Measurements from ENCODE around the gene KLRB1.
"Not testable (repeated sequence)": the region's sequence is repeated elsewhere in the genome, so short reads cannot be mapped to it uniquely, and the experiment has no call there.

- not testable (repeated sequence) for TF ChIP-seq CTCF (IDR thresholded peaks at IDR 0.05; ENCODE audit: low read depth, low read length, missing input control); YY1 (IDR thresholded peaks at IDR 0.05); SP1 (IDR thresholded peaks at IDR 0.05); GABPA (IDR thresholded peaks at IDR 0.05 in 1 of 2, conservative IDR thresholded peaks at IDR 0.05 in 1 of 2); RXRA (IDR thresholded peaks at IDR 0.05); TAF1 (conservative IDR thresholded peaks at IDR 0.05); ATF3 (IDR thresholded peaks at IDR 0.05); FOXA2 (IDR thresholded peaks at IDR 0.05); EGR1 (IDR thresholded peaks at IDR 0.05; ENCODE audit: low read depth in 2 of 2); ZBTB33 (IDR thresholded peaks at IDR 0.05); REST (IDR thresholded peaks at IDR 0.05); JUND (IDR thresholded peaks at IDR 0.05)
Observed at GRCh38 chr12:9564418-9564817, 43.3 kb downstream of the KLRB1 start.
